SK-N-SH (cell line): ENCODE measurements around the gene RNF121. TPM values are rescaled to one million over a fixed set of nuclear protein-coding genes. Genes with fewer than 3 reads are reported as not detected.

ENCODE experiments used
- CTCF ChIA-PET: fragments of 300-600, 350-600 bp; formaldehyde crosslinking; extraction: SDS; loops from one replicate; lab custom pipeline; 2021; lab: Yijun Ruan, JAX
- POLR2A ChIA-PET: fragments of 350-600 bp; sonication (Branson Sonifier 250); formaldehyde crosslinking; extraction: SDS; loops from one replicate; lab custom pipeline; 2020; ENCODE audit warnings: antibody characterized with exemption, inconsistent platforms; lab: Yijun Ruan, JAX
- DNase-seq: peaks from one replicate; pipeline ENCODE4 v3.0.0; 2012
- H2AFZ ChIP-seq: fragments of 200-600 bp; sonication (generic); 2 replicates; pipeline ENCODE4 v1.8.1; 2016; ENCODE audit warnings: antibody characterized with exemption, mild to moderate bottlenecking, low read depth
- H3F3A ChIP-seq: fragments of 200-600 bp; sonication (generic); replicated peaks from 2 replicates; pipeline ENCODE3; 2016; ENCODE audit warnings: antibody characterized with exemption, mild to moderate bottlenecking; ENCODE audit not compliant: insufficient read depth
- H3K27ac ChIP-seq, 2 experiments: fragments of 200-500 bp in 1 of 2; fragments of 200-600 bp in 1 of 2; sonication (Bioruptor generic) in 1 of 2; sonication (generic), shearing (Covaris generic) in 1 of 2; 2 replicates each; pipeline versions ENCODE4 v1.5.1 to v1.6.1; 2014 to 2016; ENCODE audit warnings: low read depth in 2 of 2, inconsistent platforms in 1 of 2, low read length in 1 of 2, mild to moderate bottlenecking in 1 of 2, mixed read lengths in 1 of 2
- H3K27me3 ChIP-seq: fragments of 200-600 bp; sonication (generic), shearing (Covaris generic); 2 replicates; pipeline ENCODE4 v1.6.1; 2016; ENCODE audit warnings: mixed run types; ENCODE audit not compliant: insufficient read depth
- H3K36me3 ChIP-seq, 2 experiments: fragments of 200-500 bp in 1 of 2; fragments of 200-600 bp in 1 of 2; sonication (Bioruptor generic) in 1 of 2; sonication (generic) in 1 of 2; replicated peaks in 1 of 2; 2 replicates each; pipeline versions ENCODE3 to v1.5.1; 2014 to 2016; ENCODE audit warnings: low read length in 1 of 2, mild to moderate bottlenecking in 1 of 2; ENCODE audit not compliant: insufficient read depth in 2 of 2, control insufficient read depth in 1 of 2
- H3K4me1 ChIP-seq, 2 experiments: fragments of 200-500 bp in 1 of 2; fragments of 200-600 bp in 1 of 2; sonication (Bioruptor generic) in 1 of 2; sonication (generic), shearing (Covaris generic) in 1 of 2; 2 replicates each; pipeline versions ENCODE4 v1.5.1 to v1.6.1; 2014 to 2016; ENCODE audit warnings: low read depth in 1 of 2, low read length in 1 of 2, mixed run types in 1 of 2; ENCODE audit not compliant: insufficient read depth in 2 of 2, control insufficient read depth in 1 of 2
- H3K4me2 ChIP-seq: fragments of 200-600 bp; sonication (generic), shearing (Covaris generic); 2 replicates; pipeline ENCODE4 v1.6.1; 2017; ENCODE audit warnings: mixed run types
- H3K4me3 ChIP-seq, 2 experiments: fragments of 200-500 bp in 1 of 2; fragments of 200-600 bp in 1 of 2; sonication (Bioruptor generic) in 1 of 2; sonication (generic), shearing (Covaris generic) in 1 of 2; 2 replicates each; pipeline versions ENCODE4 v1.5.1 to v1.8.1; 2014 to 2016; ENCODE audit warnings: low read depth in 2 of 2, inconsistent platforms in 1 of 2, low read length in 1 of 2, mild to moderate bottlenecking in 1 of 2, mixed read lengths in 1 of 2, moderate library complexity in 1 of 2
- H3K79me2 ChIP-seq: fragments of 200-600 bp; sonication (generic); 2 replicates; pipeline ENCODE4 v1.8.1; 2017; ENCODE audit warnings: mild to moderate bottlenecking; ENCODE audit not compliant: insufficient read depth
- H3K9ac ChIP-seq: fragments of 200-600 bp; sonication (generic); 2 replicates; pipeline ENCODE4 v1.6.1; 2017; ENCODE audit warnings: mixed run types
- H3K9me2 ChIP-seq: fragments of 200-600 bp; sonication (generic); 2 replicates; pipeline ENCODE4 v1.6.1; 2017; ENCODE audit warnings: mixed run types
- H3K9me3 ChIP-seq: fragments of 200-600 bp; sonication (generic); 2 replicates; pipeline ENCODE4 v1.6.1; 2017; ENCODE audit warnings: mixed run types, mild to moderate bottlenecking, moderate library complexity
- H4K20me1 ChIP-seq: fragments of 200-600 bp; sonication (generic); 2 replicates; pipeline ENCODE4 v1.6.1; 2017; ENCODE audit warnings: mild to moderate bottlenecking, mixed run types; ENCODE audit not compliant: insufficient read depth
- CTCF ChIP-seq: fragments of 200-600 bp; sonication (generic); IDR thresholded peaks from 2 replicates; pipeline ENCODE4 v1.6.1; 2017; ENCODE audit warnings: antibody characterized with exemption, mild to moderate bottlenecking, moderate library complexity
- EP300 ChIP-seq, 2 experiments: IDR thresholded peaks; 2 replicates each; pipeline versions ENCODE4 v1.4.0 to v1.6.1; 2012; ENCODE audit warnings: borderline replicate concordance in 1 of 2, low read depth in 1 of 2, low read length in 1 of 2
- GABPA ChIP-seq: IDR thresholded peaks from 2 replicates; pipeline ENCODE4 v1.4.0; 2012; ENCODE audit warnings: low read depth, mild to moderate bottlenecking
- GATA2 ChIP-seq: sonication (generic); formaldehyde crosslinking; IDR thresholded peaks from 2 replicates; pipeline ENCODE4 v1.5.0; 2020; ENCODE audit warnings: mild to moderate bottlenecking, missing genetic modification reagents
- MAX ChIP-seq: IDR thresholded peaks from 2 replicates; pipeline ENCODE4 v1.4.0; 2012; ENCODE audit warnings: low read depth
- MEF2A ChIP-seq: IDR thresholded peaks from 2 replicates; pipeline ENCODE4 v1.4.0; 2012; ENCODE audit warnings: low read depth, borderline replicate concordance
- NFIC ChIP-seq: IDR thresholded peaks from 2 replicates; pipeline ENCODE4 v1.4.0; 2012; ENCODE audit warnings: borderline replicate concordance
- NRF1 ChIP-seq: IDR thresholded peaks from 2 replicates; pipeline ENCODE4 v1.6.1; 2012; ENCODE audit warnings: low read depth, mild to moderate bottlenecking, low read length
- PBX3 ChIP-seq: IDR thresholded peaks from 2 replicates; pipeline ENCODE4; 2012
- RAD21 ChIP-seq: IDR thresholded peaks from 2 replicates; pipeline ENCODE4 v1.6.1; 2012; ENCODE audit warnings: mild to moderate bottlenecking, low read length
- RCOR1 ChIP-seq: fragments of 150-350 bp; IDR thresholded peaks from 2 replicates; pipeline ENCODE4 v1.6.1; 2017; ENCODE audit warnings: antibody characterized with exemption, low read length
- RFX5 ChIP-seq: IDR thresholded peaks from 2 replicates; pipeline ENCODE4 v1.6.1; 2012; ENCODE audit warnings: mild to moderate bottlenecking, improper control_type of control experiment, low read length
- RXRA ChIP-seq: IDR thresholded peaks from 2 replicates; pipeline ENCODE4 v1.4.0; 2012; ENCODE audit warnings: low read depth, mild to moderate bottlenecking, borderline replicate concordance
- SIN3A ChIP-seq: IDR thresholded peaks from 2 replicates; pipeline ENCODE4 v1.6.1; 2012; ENCODE audit warnings: low read depth, mild to moderate bottlenecking, low read length, moderate library complexity, borderline replicate concordance
- SMC3 ChIP-seq: IDR thresholded peaks from 2 replicates; pipeline ENCODE4 v1.6.1; 2012; ENCODE audit warnings: low read depth, low read length, improper control_type of control experiment
- TEAD4 ChIP-seq: IDR thresholded peaks from 2 replicates; pipeline ENCODE4 v1.4.0; 2012; ENCODE audit warnings: mild to moderate bottlenecking, borderline replicate concordance; ENCODE audit not compliant: insufficient read depth
- YY1 ChIP-seq: IDR thresholded peaks from 2 replicates; pipeline ENCODE4 v1.4.0; 2012; ENCODE audit warnings: low read depth, mild to moderate bottlenecking
- WGBS: methylation state at CpG from one replicate; pipeline ENCODE4 v1.1.6; 2017; ENCODE audit warnings: low lambda C conversion rate; 5-methylcytosine and 5-hydroxymethylcytosine counted together
- polyA plus RNA-seq, 3 experiments: library from polyadenylated mRNA; depleted of rRNA; stranded (reverse); fragments of >200 nt; gene quantifications; 2 replicates each; pipeline ENCODE4 v1.2.3, GENCODE V29; 2012
- TF ChIP-seq, protein P1 (sequence below): fragments of 150-350 bp; IDR thresholded peaks from 2 replicates; pipeline ENCODE4 v1.6.1; 2017; ENCODE audit warnings: antibody characterized with exemption, low read length, low read depth, borderline replicate concordance
- TF ChIP-seq, protein P2 (sequence below): IDR thresholded peaks from 2 replicates; pipeline ENCODE4 v1.4.0; 2012; ENCODE audit warnings: low read depth, borderline replicate concordance

The RNF121 gene
- polyA plus RNA-seq, 1 of the 3 experiments (the other 2 are of a cell fraction), result 49.5 TPM

DNA sequence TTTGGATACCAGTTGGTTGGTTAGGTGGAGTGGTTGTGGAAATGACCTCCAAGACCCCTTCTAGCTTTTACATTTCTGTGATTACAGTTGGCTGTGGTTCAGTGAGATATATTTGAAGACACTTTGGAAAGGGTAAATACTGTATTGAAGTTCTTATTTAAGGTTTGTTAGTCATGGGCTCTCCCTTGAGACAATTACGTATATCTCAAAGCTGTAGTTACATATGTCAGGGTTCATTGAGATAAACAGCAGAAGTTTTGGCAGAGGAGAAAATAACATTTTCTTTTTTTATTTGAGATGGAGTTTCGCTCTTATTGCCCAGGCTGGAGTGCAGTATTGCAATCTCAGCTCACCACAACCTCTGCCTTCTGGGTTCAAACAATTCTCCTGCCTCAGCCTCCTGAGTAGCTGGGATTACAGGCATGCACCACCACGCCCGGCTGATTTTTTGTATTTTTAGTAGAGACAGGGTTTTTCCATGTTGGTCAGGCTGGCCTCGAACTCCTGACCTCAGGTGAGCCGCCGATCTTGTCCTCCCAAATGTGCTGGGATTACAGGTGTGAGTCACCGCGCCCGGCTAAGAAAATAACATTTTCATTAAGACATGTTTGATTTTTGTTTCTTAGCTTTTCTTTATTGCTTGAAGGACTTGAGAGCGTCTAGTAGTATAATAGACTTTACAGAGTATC, 1.9 kb downstream of the RNF121 start:
- DNase-seq, result no peak
- TF ChIP-seq GABPA (no peak), RXRA (no peak), MEF2A (no peak), GATA2 (CRISPR knock-in tag) (no peak), EP300 (IDR thresholded peaks at IDR 0.05; ENCODE audit: borderline replicate concordance in 1 of 2, low read depth in 1 of 2, low read length in 1 of 2) (no peak), YY1 (no peak), PBX3 (no peak), SMC3 (no peak), RCOR1 (no peak), SIN3A (no peak), NFIC (no peak), RFX5 (no peak), TEAD4 (no peak)
- TF ChIP-seq, protein P1, sequence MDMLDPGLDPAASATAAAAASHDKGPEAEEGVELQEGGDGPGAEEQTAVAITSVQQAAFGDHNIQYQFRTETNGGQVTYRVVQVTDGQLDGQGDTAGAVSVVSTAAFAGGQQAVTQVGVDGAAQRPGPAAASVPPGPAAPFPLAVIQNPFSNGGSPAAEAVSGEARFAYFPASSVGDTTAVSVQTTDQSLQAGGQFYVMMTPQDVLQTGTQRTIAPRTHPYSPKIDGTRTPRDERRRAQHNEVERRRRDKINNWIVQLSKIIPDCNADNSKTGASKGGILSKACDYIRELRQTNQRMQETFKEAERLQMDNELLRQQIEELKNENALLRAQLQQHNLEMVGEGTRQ, result no peak
- peaks cover 23% of the 10 kb centered on the region for H4K20me1 ChIP-seq
- peak overlapping the region; percentile 95 for H3K4me2 ChIP-seq
- H3F3A ChIP-seq, result peaks cover 9% of the 10 kb centered on the region
- peaks cover 94% of the 10 kb centered on the region for H3K79me2 ChIP-seq
- no peaks in the 10 kb centered on the region for H3K27me3 ChIP-seq
- WGBS, result 73% methylated on average over 11 of the region's 11 CpGs
- H2AFZ ChIP-seq, result no peak overlapping the region
- CTCF ChIA-PET, result interaction anchor here (0.8 to 1.2 kb wide), 2 partner anchors 47 to 160 kb away, joined by 3 to 4 read pairs; no protein-coding TSS in a partner anchor
- H3K36me3 ChIP-seq, result peaks cover 0 to 7% of the 10 kb centered on the region in 2 experiments
- peaks cover 7 to 16% of the 10 kb centered on the region in 2 experiments; a peak in 3 of 4 replicates for H3K4me1 ChIP-seq
- no peak overlapping the region for H3K9ac ChIP-seq
- H3K9me3 ChIP-seq, result no peaks in the 10 kb centered on the region
- H3K9me2 ChIP-seq, result no peaks in the 10 kb centered on the region
- POLR2A ChIA-PET, result no interaction called here
- H3K27ac ChIP-seq, result peak overlapping the region in 1 of 2 experiments; percentile 32; a peak in 1 of 4 replicates
- peak overlapping the region in 1 of 2 experiments; percentile 87; a peak in 2 of 4 replicates for H3K4me3 ChIP-seq

- ChIA-PET CTCF (interaction anchor here (0.8 to 1.2 kb wide), 2 partner anchors 46 to 160 kb away, joined by 3 to 4 read pairs; no protein-coding TSS in a partner anchor), POLR2A (no interaction called here)
- no peak overlapping the region for H3K4me3 ChIP-seq
- peak overlapping the region; percentile 95 for H3K4me2 ChIP-seq
- peaks cover 23% of the 10 kb centered on the region for H4K20me1 ChIP-seq
- peaks cover 0 to 6% of the 10 kb centered on the region in 2 experiments for H3K36me3 ChIP-seq
- H3K4me1 ChIP-seq, result peaks cover 7 to 16% of the 10 kb centered on the region in 2 experiments; a peak in 3 of 4 replicates
- H3K27me3 ChIP-seq, result no peaks in the 10 kb centered on the region
- no peak overlapping the region for H2AFZ ChIP-seq
- peaks cover 9% of the 10 kb centered on the region for H3F3A ChIP-seq
- H3K9me3 ChIP-seq, result no peaks in the 10 kb centered on the region
- peak overlapping the region in 1 of 2 experiments; percentile 32; a peak in 1 of 4 replicates for H3K27ac ChIP-seq
- peaks cover 98% of the 10 kb centered on the region for H3K79me2 ChIP-seq
- H3K9me2 ChIP-seq, result no peaks in the 10 kb centered on the region
- no peak for DNase-seq
- H3K9ac ChIP-seq, result no peak overlapping the region
- 46% methylated on average over 2 of the region's 2 CpGs for WGBS
- TF ChIP-seq, protein P1, result no peak
- TF ChIP-seq EP300 (IDR thresholded peaks at IDR 0.05; ENCODE audit: borderline replicate concordance in 1 of 2, low read depth in 1 of 2, low read length in 1 of 2) (no peak), CTCF (no peak), RFX5 (no peak), NRF1 (no peak), GABPA (no peak), MAX (no peak), RAD21 (no peak)
- TF ChIP-seq, protein P2, sequence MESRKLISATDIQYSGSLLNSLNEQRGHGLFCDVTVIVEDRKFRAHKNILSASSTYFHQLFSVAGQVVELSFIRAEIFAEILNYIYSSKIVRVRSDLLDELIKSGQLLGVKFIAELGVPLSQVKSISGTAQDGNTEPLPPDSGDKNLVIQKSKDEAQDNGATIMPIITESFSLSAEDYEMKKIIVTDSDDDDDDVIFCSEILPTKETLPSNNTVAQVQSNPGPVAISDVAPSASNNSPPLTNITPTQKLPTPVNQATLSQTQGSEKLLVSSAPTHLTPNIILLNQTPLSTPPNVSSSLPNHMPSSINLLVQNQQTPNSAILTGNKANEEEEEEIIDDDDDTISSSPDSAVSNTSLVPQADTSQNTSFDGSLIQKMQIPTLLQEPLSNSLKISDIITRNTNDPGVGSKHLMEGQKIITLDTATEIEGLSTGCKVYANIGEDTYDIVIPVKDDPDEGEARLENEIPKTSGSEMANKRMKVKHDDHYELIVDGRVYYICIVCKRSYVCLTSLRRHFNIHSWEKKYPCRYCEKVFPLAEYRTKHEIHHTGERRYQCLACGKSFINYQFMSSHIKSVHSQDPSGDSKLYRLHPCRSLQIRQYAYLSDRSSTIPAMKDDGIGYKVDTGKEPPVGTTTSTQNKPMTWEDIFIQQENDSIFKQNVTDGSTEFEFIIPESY, result no peak
Measured at GRCh38 chr11:71931245-71931602, 2.4 kb downstream of the RNF121 start.
